Kidney (tissue), 14 donors: ENCODE results near the gene PKDREJ. TPM values are rescaled to one million over a fixed set of nuclear protein-coding genes. Genes with fewer than 3 reads are reported as not detected.

Experiments
- DNase-seq, 5 donors: peaks; one replicate each; pipeline ENCODE4 v3.0.0-alpha.2; 2013 to 2020
- FAIRE-seq: peaks from 2 replicates; lab custom pipeline; 2012; peaks lifted over from hg19 to GRCh38; lab: Jason Lieb, UNC
- H3K27ac ChIP-seq, 2 donors: one replicate each; pipeline ENCODE4 v1.7.0; 2013; ENCODE audit warnings: low read depth in 2 of 2, low read length in 2 of 2, inconsistent platforms in 1 of 2
- H3K27me3 ChIP-seq: one replicate; pipeline ENCODE4 v1.7.1; 2013; ENCODE audit warnings: low read length, inconsistent platforms; ENCODE audit not compliant: control insufficient read depth, insufficient read depth
- H3K36me3 ChIP-seq, 3 donors: one replicate each; pipeline versions ENCODE4 v1.7.0 to v1.7.1; 2013; ENCODE audit warnings: low read length in 3 of 3, control low read depth in 1 of 3, inconsistent platforms in 1 of 3; ENCODE audit not compliant: insufficient read depth in 3 of 3, control insufficient read depth in 2 of 3
- H3K4me1 ChIP-seq, 3 donors: one replicate each; pipeline versions ENCODE4 v1.7.0 to v1.7.1; 2013; ENCODE audit warnings: low read length in 3 of 3, inconsistent platforms in 1 of 3, low read depth in 1 of 3; ENCODE audit not compliant: control insufficient read depth in 2 of 3, insufficient read depth in 2 of 3
- H3K4me3 ChIP-seq, 3 donors: one replicate each; pipeline versions ENCODE4 v1.7.0 to v1.8.1; 2013; ENCODE audit warnings: low read length in 3 of 3, control low read depth in 1 of 3, inconsistent platforms in 1 of 3
- H3K9ac ChIP-seq, 3 donors: one replicate each; pipeline versions ENCODE4 v1.7.0 to v1.7.1; 2013; ENCODE audit warnings: low read length in 3 of 3, control low read depth in 1 of 3, inconsistent platforms in 1 of 3
- H3K9me3 ChIP-seq, 3 donors: one replicate each; pipeline versions ENCODE4 v1.7.0 to v1.7.1; 2013; ENCODE audit warnings: low read length in 3 of 3, control low read depth in 1 of 3, inconsistent platforms in 1 of 3; ENCODE audit not compliant: control insufficient read depth in 2 of 3, insufficient read depth in 1 of 3
- intact Hi-C: fragments of 100-400 bp; cut with DNase I; formaldehyde crosslinking; loops from one replicate; pipeline ENCODE4 v1.11.1; 2022
- polyA plus RNA-seq: library from polyadenylated mRNA; stranded (reverse); fragments of 350-450 nt; fragmentation: Illumina TruSeq; extraction: RNeasy Lipid Tissue Mini Kit (QIAGEN cat#74804); gene quantifications from one replicate; pipeline ENCODE4 v1.2.3, GENCODE V29; 2014; ENCODE audit warnings: low read depth, low replicate concordance; ENCODE audit not compliant: insufficient read depth
- total RNA-seq: library from RNA; stranded (reverse); fragmentation: NEBNext Ultra II Directional; extraction: Animal tissue kit (Norgen Biotek cat#: 25700); gene quantifications from one replicate; pipeline ENCODE4 v1.2.1, GENCODE V29; 2021
- TF ChIP-seq, protein P1 (sequence below): IDR thresholded peaks from 3 replicates; pipeline ENCODE4 v1.5.1; 2012; ENCODE audit warnings: mild to moderate bottlenecking, moderate library complexity, borderline replicate concordance; ENCODE audit not compliant: insufficient read depth; ENCODE audit errors: extremely low read depth
- donor health status: control.
- donor health status: control.
- donor health status: control.
- donor health status: control.
- donor health status: control.
- donor health status: DM: yes; HTN: yes; CAD: no.
- donor health status: Normal renal cell carcinoma (clear cell type).

Gene PKDREJ
- total and polyA plus RNA-seq, 2 donors from 2014 or later, result 0.06 to 0.15 TPM

DNA sequence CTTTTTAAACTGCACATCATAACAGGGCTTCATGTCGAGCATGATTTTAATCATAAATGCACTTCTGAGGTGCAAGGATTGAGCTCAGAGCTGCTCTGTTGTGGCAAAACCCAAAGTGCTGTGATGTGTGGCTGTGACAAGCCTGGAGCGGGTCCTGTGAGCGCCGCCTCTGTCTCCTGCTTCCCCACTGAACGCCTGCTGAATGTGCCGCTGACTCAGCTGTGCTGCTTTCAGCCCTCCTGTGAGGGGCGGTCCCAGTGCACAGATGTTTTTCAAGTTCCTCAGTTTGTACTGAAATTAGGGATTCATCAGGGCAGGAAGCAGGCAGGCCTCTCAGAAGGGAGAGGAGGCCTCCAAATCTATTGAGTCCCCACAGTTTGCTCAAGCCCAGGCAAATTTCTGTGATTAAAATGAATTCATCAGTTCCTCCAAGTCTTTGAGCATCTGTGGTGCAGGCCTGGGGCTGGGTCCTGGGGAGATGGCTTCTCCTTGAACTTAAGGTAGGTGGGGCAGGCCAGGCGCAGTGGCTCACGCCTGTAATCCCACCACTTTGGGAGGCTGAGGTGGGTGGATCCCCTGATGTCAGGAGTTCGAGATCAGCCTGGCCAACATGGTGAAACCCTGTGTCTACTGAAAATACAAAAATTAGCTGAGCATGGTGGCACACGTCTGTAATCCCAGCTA is 30.6 kb upstream of the PKDREJ start:
- no peak overlapping the region for H3K9ac ChIP-seq
- H3K27ac ChIP-seq, result peak overlapping the region in 1 of 2 donors; percentile 36
- DNase-seq (no peak), FAIRE-seq (no peak)
- H3K36me3 ChIP-seq, result peaks cover 0 to 34% (median 4%) of the 10 kb centered on the region in 3 donors
- TF ChIP-seq, protein P1, sequence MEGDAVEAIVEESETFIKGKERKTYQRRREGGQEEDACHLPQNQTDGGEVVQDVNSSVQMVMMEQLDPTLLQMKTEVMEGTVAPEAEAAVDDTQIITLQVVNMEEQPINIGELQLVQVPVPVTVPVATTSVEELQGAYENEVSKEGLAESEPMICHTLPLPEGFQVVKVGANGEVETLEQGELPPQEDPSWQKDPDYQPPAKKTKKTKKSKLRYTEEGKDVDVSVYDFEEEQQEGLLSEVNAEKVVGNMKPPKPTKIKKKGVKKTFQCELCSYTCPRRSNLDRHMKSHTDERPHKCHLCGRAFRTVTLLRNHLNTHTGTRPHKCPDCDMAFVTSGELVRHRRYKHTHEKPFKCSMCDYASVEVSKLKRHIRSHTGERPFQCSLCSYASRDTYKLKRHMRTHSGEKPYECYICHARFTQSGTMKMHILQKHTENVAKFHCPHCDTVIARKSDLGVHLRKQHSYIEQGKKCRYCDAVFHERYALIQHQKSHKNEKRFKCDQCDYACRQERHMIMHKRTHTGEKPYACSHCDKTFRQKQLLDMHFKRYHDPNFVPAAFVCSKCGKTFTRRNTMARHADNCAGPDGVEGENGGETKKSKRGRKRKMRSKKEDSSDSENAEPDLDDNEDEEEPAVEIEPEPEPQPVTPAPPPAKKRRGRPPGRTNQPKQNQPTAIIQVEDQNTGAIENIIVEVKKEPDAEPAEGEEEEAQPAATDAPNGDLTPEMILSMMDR, result no peak
- no peaks in the 10 kb centered on the region for H3K9me3 ChIP-seq
- peaks cover 0 to 9% (median 6%) of the 10 kb centered on the region in 3 donors for H3K4me1 ChIP-seq
- no peak overlapping the region for H3K4me3 ChIP-seq
- no peaks in the 10 kb centered on the region for H3K27me3 ChIP-seq
- intact Hi-C loops, result no loop called here

DNA sequence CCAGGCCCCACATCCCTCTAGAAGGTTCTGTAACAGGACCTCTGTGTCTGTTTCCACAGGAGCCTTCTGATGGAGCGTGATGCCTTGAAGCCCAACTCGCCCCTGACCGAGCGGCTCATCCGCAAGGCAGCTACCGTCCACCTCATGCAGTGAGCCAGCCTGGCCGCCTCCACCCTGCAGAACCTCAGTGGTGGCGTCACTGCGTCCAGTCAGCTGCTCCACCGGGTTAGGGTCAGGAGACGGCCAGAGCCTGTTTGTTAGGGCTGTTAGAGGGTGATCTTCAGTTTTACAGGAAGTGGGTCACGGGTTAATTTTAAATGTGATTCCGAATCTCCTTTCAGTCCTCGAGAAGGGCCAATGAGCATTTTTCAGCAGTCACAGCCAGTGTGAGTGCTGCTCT is 29.6 kb upstream of the PKDREJ start:
- Histone ChIP-seq H3K9ac (no peak overlapping the region), H3K36me3 (peaks cover 0 to 35% (median 4%) of the 10 kb centered on the region in 3 donors), H3K27ac (peak overlapping the region; percentile 49 to 73), H3K9me3 (no peaks in the 10 kb centered on the region), H3K4me1 (peaks cover 0 to 12% (median 6%) of the 10 kb centered on the region in 3 donors), H3K27me3 (no peaks in the 10 kb centered on the region), H3K4me3 (no peak overlapping the region)
- FAIRE-seq (no peak), DNase-seq (no peak)
- intact Hi-C loops, result no loop called here
- TF ChIP-seq, protein P1, result no peak

DNA sequence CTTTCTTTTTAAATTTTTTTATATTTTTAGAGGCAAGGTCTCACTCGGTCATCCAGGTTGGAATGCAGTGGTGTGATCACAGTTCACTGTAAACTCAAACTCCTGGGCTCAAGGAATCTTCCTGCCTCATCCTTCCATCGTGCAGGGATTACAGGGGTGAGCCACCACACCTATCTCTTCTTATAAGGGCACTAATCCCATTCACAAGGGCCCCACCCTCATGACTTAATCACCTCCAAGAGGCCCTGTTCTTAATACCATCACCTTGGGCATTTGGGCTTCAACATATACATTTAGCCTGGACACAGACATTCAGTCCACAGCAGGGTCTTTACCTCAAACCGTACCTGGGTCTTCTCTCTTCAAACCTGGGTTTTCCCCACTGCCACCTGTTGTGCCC is 29.0 kb upstream of the PKDREJ start:
- intact Hi-C loops, result no loop called here
- Histone ChIP-seq H3K36me3 (peaks cover 0 to 35% (median 5%) of the 10 kb centered on the region in 3 donors), H3K4me1 (peaks cover 0 to 14% (median 6%) of the 10 kb centered on the region in 3 donors), H3K27ac (peak overlapping the region; percentile 30 to 73), H3K9me3 (no peaks in the 10 kb centered on the region), H3K4me3 (no peak overlapping the region), H3K9ac (no peak overlapping the region), H3K27me3 (no peaks in the 10 kb centered on the region)
- FAIRE-seq (no peak), DNase-seq (no peak)
- TF ChIP-seq, protein P1, result no peak
